SK-N-MC (cell line): ENCODE data around the gene JAM2.

Experiments
- DNase-seq: peaks from one replicate; pipeline ENCODE4 v3.0.0-alpha.2; 2011; ENCODE audit warnings: low read depth, low spot score
- H3K27ac ChIP-seq: fragments of 200-600 bp; sonication (generic); 2 replicates; pipeline ENCODE4 v1.5.1; 2016; ENCODE audit warnings: mixed run types
- H3K36me3 ChIP-seq: fragments of 200-600 bp; sonication (generic); 2 replicates; pipeline ENCODE4 v1.6.1; 2017; ENCODE audit warnings: antibody characterized with exemption, low read length, mixed read lengths; ENCODE audit not compliant: insufficient read depth
- H3K4me3 ChIP-seq: fragments of 200-600 bp; sonication (generic); 2 replicates; pipeline ENCODE4 v1.5.1; 2016
- H3K9ac ChIP-seq: fragments of 200-600 bp; sonication (generic); 2 replicates; pipeline ENCODE4 v1.8.0; 2017; ENCODE audit warnings: mixed run types, mixed read lengths; ENCODE audit not compliant: insufficient read length
- H3K9me3 ChIP-seq: fragments of 200-600 bp; sonication (generic); 2 replicates; pipeline ENCODE4 v1.6.1; 2017; ENCODE audit warnings: low read depth, mild to moderate bottlenecking, antibody characterized with exemption, low read length, moderate library complexity, mixed read lengths
- EZH2 ChIP-seq: fragments of 200-600 bp; sonication (generic); IDR thresholded peaks from one replicate; pipeline ENCODE4 v1.6.1; 2017; ENCODE audit warnings: antibody characterized with exemption
- FOXP2 ChIP-seq: optimal IDR thresholded peaks from 2 replicates; pipeline ENCODE3; 2011; ENCODE audit warnings: mild to moderate bottlenecking, moderate library complexity; ENCODE audit not compliant: insufficient read depth; ENCODE audit errors: extremely low read length, control extremely low read depth
- POLR2AphosphoS5 ChIP-seq: IDR thresholded peaks from 2 replicates; pipeline ENCODE4 v1.6.1; 2012; ENCODE audit warnings: mild to moderate bottlenecking, low read depth, low read length, borderline replicate concordance

Gene JAM2

GRCh38 chr21:25640202-25640942 is 1.3 kb downstream of the JAM2 start:
- DNase-seq, result no peak
- TF ChIP-seq POLR2AphosphoS5 (no peak), EZH2 (no peak), FOXP2 (no peak)

GRCh38 chr21:25640943-25641292 is 1.9 kb downstream of the JAM2 start:
- DNase-seq, result no peak
- Histone ChIP-seq H3K27ac (no peak overlapping the region), H3K4me3 (no peak overlapping the region), H3K9me3 (no peaks in the 10 kb centered on the region), H3K36me3 (no peaks in the 10 kb centered on the region), H3K9ac (no peak overlapping the region)
- no peak for TF ChIP-seq POLR2AphosphoS5
- no peak for TF ChIP-seq EZH2

More at GRCh38 chr21:25640202-25640942, 1.3 kb downstream of the JAM2 start:
- Histone ChIP-seq H3K9me3 (no peaks in the 10 kb centered on the region), H3K9ac (no peak overlapping the region), H3K36me3 (no peaks in the 10 kb centered on the region), H3K4me3 (peak overlapping the region; percentile 83; the same call in 1 of the 2 replicates), H3K27ac (no peak overlapping the region)

- Histone ChIP-seq H3K27ac (no peak overlapping the region), H3K9me3 (no peaks in the 10 kb centered on the region), H3K9ac (no peak overlapping the region), H3K36me3 (no peaks in the 10 kb centered on the region), H3K4me3 (no peak overlapping the region)
- TF ChIP-seq FOXP2 (no peak), POLR2AphosphoS5 (no peak), EZH2 (no peak)
- no peak for DNase-seq
Observed at GRCh38 chr21:25643486-25643885, 4.4 kb downstream of the JAM2 start.

GRCh38 chr21:25646474-25646873 is 7.4 kb downstream of the JAM2 start:
- no peak overlapping the region for H3K4me3 ChIP-seq
- no peak for TF ChIP-seq FOXP2
- no peak for TF ChIP-seq POLR2AphosphoS5
- no peak for TF ChIP-seq EZH2
- H3K9ac ChIP-seq, result no peak overlapping the region
- H3K27ac ChIP-seq, result no peak overlapping the region
- H3K9me3 ChIP-seq, result no peaks in the 10 kb centered on the region
- H3K36me3 ChIP-seq, result no peaks in the 10 kb centered on the region
- no peak for DNase-seq

- no peak overlapping the region for H3K27ac ChIP-seq
- DNase-seq, result no peak
- H3K36me3 ChIP-seq, result no peaks in the 10 kb centered on the region
- H3K4me3 ChIP-seq, result no peak overlapping the region
- no peak overlapping the region for H3K9ac ChIP-seq
- no peaks in the 10 kb centered on the region for H3K9me3 ChIP-seq
- no peak for TF ChIP-seq EZH2
- TF ChIP-seq POLR2AphosphoS5, result no peak
- no peak for TF ChIP-seq FOXP2
Observed at GRCh38 chr21:25647647-25648046, 8.6 kb downstream of the JAM2 start.

GRCh38 chr21:25649146-25649545 is 10.1 kb downstream of the JAM2 start:
- H3K4me3 ChIP-seq, result no peak overlapping the region
- no peak overlapping the region for H3K9ac ChIP-seq
- no peaks in the 10 kb centered on the region for H3K9me3 ChIP-seq
- DNase-seq, result no peak
- no peaks in the 10 kb centered on the region for H3K36me3 ChIP-seq
- H3K27ac ChIP-seq, result no peak overlapping the region
- TF ChIP-seq EZH2 (no peak), FOXP2 (no peak), POLR2AphosphoS5 (no peak)

- Histone ChIP-seq H3K9me3 (no peaks in the 10 kb centered on the region), H3K4me3 (no peak overlapping the region)
- TF ChIP-seq EZH2 (no peak), POLR2AphosphoS5 (no peak)
Observed at GRCh38 chr21:25656412-25656811, 17.4 kb downstream of the JAM2 start.

GRCh38 chr21:25657140-25657539 is 18.1 kb downstream of the JAM2 start:
- Histone ChIP-seq H3K27ac (no peak overlapping the region), H3K36me3 (no peaks in the 10 kb centered on the region), H3K4me3 (no peak overlapping the region), H3K9me3 (no peaks in the 10 kb centered on the region), H3K9ac (no peak overlapping the region)
- DNase-seq, result no peak
- TF ChIP-seq EZH2, result no peak
- no peak for TF ChIP-seq FOXP2
- no peak for TF ChIP-seq POLR2AphosphoS5

More at GRCh38 chr21:25656412-25656811, 17.4 kb downstream of the JAM2 start:
- no peak overlapping the region for H3K27ac ChIP-seq
- no peak overlapping the region for H3K9ac ChIP-seq
- H3K36me3 ChIP-seq, result no peaks in the 10 kb centered on the region
- DNase-seq, result no peak

GRCh38 chr21:25658427-25659035 is 19.5 kb downstream of the JAM2 start:
- Histone ChIP-seq H3K27ac (no peak overlapping the region), H3K9ac (no peak overlapping the region), H3K36me3 (no peaks in the 10 kb centered on the region), H3K4me3 (no peak overlapping the region), H3K9me3 (no peaks in the 10 kb centered on the region)
- no peak for DNase-seq
- no peak for TF ChIP-seq POLR2AphosphoS5
- no peak for TF ChIP-seq EZH2
- TF ChIP-seq FOXP2, result no peak
